GM23248 (cell line): ENCODE results near the gene DLG3.

ENCODE experiments used
- EZH2 ChIP-seq: fragments of 200-600 bp; sonication (generic); IDR thresholded peaks from 2 replicates; pipeline ENCODE4 v1.6.1; 2018; ENCODE audit warnings: antibody characterized with exemption, mild to moderate bottlenecking; ENCODE audit not compliant: insufficient read depth, poor library complexity, severe bottlenecking
- EZH2phosphoT487 ChIP-seq: fragments of 200-600 bp; sonication (generic); IDR thresholded peaks from 2 replicates; pipeline ENCODE4 v1.6.1; 2018; ENCODE audit warnings: antibody characterized with exemption, moderate library complexity, mild to moderate bottlenecking, low read depth; ENCODE audit not compliant: insufficient read depth

- no peak for TF ChIP-seq EZH2
- no peak for TF ChIP-seq EZH2phosphoT487
These were observed 33.2 kb upstream of the DLG3 start for GRCh38 chrX:70411475-70411874.
